MCF 10A (cell line): ENCODE results near the gene CATSPERZ. TPM values are rescaled to one million over a fixed set of nuclear protein-coding genes. Genes with fewer than 3 reads are reported as not detected.

Experiments
- BruUV-seq: library from RNA; stranded (reverse); fragments of 400-500 nt; replicated peaks from 2 replicates; lab custom pipeline; 2021; lab: Mats Ljungman, UMichigan
- CTCF ChIA-PET: fragments of 300-600 bp; sonication (Branson Sonifier 250); formaldehyde crosslinking; extraction: SDS; loops from one replicate; lab custom pipeline; 2021; ENCODE audit warnings: antibody characterized with exemption, inconsistent platforms; lab: Yijun Ruan, JAX
- POLR2A ChIA-PET: fragments of 300-600, 350-650 bp; sonication (Branson Sonifier 250); formaldehyde crosslinking; extraction: SDS; loops from one replicate; lab custom pipeline; 2020; ENCODE audit warnings: antibody characterized with exemption, inconsistent platforms; lab: Yijun Ruan, JAX
- DNase-seq: peaks from one replicate; pipeline ENCODE4 v3.0.0-alpha.2; 2018; ENCODE audit not compliant: unreplicated experiment
- H3K27ac Mint-ChIP-seq: one replicate; pipeline ENCODE4 v1.8.0; 2022; ENCODE audit warnings: mild to moderate bottlenecking, low read depth, mixed read lengths; ENCODE audit not compliant: unreplicated experiment
- H3K27me3 Mint-ChIP-seq: one replicate; pipeline ENCODE4 v1.8.0; 2022; ENCODE audit warnings: mixed read lengths; ENCODE audit not compliant: insufficient read depth, unreplicated experiment
- H3K36me3 Mint-ChIP-seq: one replicate; pipeline ENCODE4 v1.8.0; 2022; ENCODE audit warnings: mild to moderate bottlenecking, moderate library complexity, mixed read lengths; ENCODE audit not compliant: insufficient read depth, unreplicated experiment
- H3K4me1 Mint-ChIP-seq: one replicate; pipeline ENCODE4 v1.8.0; 2022; ENCODE audit warnings: mixed read lengths; ENCODE audit not compliant: insufficient read depth, unreplicated experiment
- H3K4me3 Mint-ChIP-seq: one replicate; pipeline ENCODE4 v1.8.0; 2022; ENCODE audit warnings: mild to moderate bottlenecking, moderate library complexity, mixed read lengths; ENCODE audit not compliant: unreplicated experiment
- H3K9me3 Mint-ChIP-seq: one replicate; pipeline ENCODE4 v1.8.0; 2022; ENCODE audit warnings: mixed read lengths; ENCODE audit not compliant: unreplicated experiment
- intact Hi-C: fragments of 100-400 bp; cut with micrococcal nuclease; formaldehyde crosslinking; loops from 2 replicates; pipeline ENCODE4 v1.14.1; 2022
- total RNA-seq: library from RNA; stranded (reverse); gene quantifications from 2 replicates; pipeline ENCODE4 v1.2.3, GENCODE V29; 2022
- TF ChIP-seq, protein P1 (sequence below): fragments of 200-600 bp; IDR thresholded peaks from one replicate; pipeline ENCODE4 v1.8.0; 2022; ENCODE audit warnings: antibody characterized with exemption, mild to moderate bottlenecking; ENCODE audit not compliant: unreplicated experiment

CATSPERZ gene
- total RNA-seq, 1 experiment from 2014 or later, result 0.68 TPM

DNA sequence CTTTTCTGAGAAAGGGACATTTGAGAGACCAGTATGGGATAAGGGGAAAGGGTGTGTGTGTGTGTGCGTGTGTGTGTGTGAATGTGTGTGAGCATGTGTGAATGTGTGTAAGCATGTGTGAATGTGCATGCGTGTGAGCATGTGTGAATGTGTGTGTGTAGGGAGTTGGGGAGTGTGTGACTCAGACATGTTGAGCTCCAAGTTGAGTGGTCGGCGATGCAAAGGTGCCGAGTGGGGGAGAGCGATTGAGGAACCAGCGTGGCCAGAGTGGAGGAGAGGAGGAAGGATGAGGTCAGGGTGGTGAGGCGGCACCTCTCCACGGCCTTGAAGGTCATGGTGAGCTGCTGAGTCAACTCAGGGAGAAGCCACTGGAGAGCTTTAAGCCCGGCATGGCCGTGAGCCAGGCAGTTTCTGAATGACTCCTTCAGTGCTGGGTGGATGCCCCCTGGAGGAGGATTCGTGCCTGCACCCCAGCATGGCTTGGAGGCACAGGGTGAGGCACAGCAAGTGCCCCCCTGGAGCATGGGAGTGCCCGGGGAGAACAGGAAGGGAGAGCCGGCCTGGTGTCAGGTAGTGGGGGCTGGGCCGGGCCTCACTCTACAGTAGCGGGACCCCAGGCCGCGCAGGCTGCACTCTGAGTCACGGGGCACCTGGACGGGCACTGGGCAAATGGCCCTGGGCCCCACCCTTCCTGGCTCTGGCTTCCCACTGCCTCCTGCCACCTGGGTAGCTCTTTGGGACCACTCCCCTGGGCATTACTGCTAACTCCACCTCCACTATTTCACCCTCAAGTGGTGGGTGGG is 31.6 kb downstream of the CATSPERZ start:
- Mint-ChIP-seq H3K27ac (peak overlapping the region; percentile 61), H3K9me3 (no peaks in the 10 kb centered on the region), H3K4me1 (peaks cover 20% of the 10 kb centered on the region), H3K36me3 (no peaks in the 10 kb centered on the region), H3K4me3 (peak overlapping the region; percentile 8), H3K27me3 (no peaks in the 10 kb centered on the region)
- BruUV-seq, result no TSS peak
- CTCF ChIA-PET, result interaction anchor here (0.6 to 11.4 kb wide), 32 partner anchors 9 to 1738 kb away, joined by 3 to 135 read pairs (median 4); partner anchors contain the start of genes BAD, CATSPERZ, ESRRA and PACS1
- peak; percentile 98 for DNase-seq
- POLR2A ChIA-PET, result interaction anchor here (0.6 to 15.4 kb wide), 24 partner anchors 8 to 851 kb away, joined by 3 to 285 read pairs (median 5); partner anchors contain the start of genes ESRRA, FKBP2, PPP1R14B and PRDX5
- intact Hi-C loops, result loop anchor here (1.0 kb wide), 1 partner anchor 13 kb away; the partner anchor contains the start of gene PRDX5
- TF ChIP-seq, protein P1, sequence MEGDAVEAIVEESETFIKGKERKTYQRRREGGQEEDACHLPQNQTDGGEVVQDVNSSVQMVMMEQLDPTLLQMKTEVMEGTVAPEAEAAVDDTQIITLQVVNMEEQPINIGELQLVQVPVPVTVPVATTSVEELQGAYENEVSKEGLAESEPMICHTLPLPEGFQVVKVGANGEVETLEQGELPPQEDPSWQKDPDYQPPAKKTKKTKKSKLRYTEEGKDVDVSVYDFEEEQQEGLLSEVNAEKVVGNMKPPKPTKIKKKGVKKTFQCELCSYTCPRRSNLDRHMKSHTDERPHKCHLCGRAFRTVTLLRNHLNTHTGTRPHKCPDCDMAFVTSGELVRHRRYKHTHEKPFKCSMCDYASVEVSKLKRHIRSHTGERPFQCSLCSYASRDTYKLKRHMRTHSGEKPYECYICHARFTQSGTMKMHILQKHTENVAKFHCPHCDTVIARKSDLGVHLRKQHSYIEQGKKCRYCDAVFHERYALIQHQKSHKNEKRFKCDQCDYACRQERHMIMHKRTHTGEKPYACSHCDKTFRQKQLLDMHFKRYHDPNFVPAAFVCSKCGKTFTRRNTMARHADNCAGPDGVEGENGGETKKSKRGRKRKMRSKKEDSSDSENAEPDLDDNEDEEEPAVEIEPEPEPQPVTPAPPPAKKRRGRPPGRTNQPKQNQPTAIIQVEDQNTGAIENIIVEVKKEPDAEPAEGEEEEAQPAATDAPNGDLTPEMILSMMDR, result peak; percentile 79

GRCh38 chr11:64333556-64333955 is 33.4 kb downstream of the CATSPERZ start:
- intact Hi-C loops, result no loop called here
- Mint-ChIP-seq H3K4me1 (peaks cover 20% of the 10 kb centered on the region), H3K27me3 (no peaks in the 10 kb centered on the region), H3K9me3 (no peaks in the 10 kb centered on the region), H3K4me3 (no peak overlapping the region), H3K27ac (peak overlapping the region; percentile 2), H3K36me3 (no peaks in the 10 kb centered on the region)
- ChIA-PET CTCF (interaction anchor here (1.0 to 11.4 kb wide), 7 partner anchors 9 to 82 kb away, joined by 5 to 135 read pairs (median 20); partner anchors contain the start of genes CATSPERZ, PLCB3, PRDX5 and TRMT112), POLR2A (interaction anchor here (1.2 to 15.4 kb wide), 7 partner anchors 8 to 29 kb away, joined by 4 to 285 read pairs (median 25); partner anchors contain the start of genes ESRRA, PRDX5 and TRMT112)
- TF ChIP-seq, protein P1, result no peak
- no peak for DNase-seq
- no TSS peak for BruUV-seq

GRCh38 chr11:64334764-64335735 is 34.9 kb downstream of the CATSPERZ start:
- peak; percentile 98 for DNase-seq
- Mint-ChIP-seq H3K9me3 (no peaks in the 10 kb centered on the region), H3K4me3 (peak overlapping the region; percentile 43), H3K4me1 (peaks cover 20% of the 10 kb centered on the region), H3K27ac (peak overlapping the region; percentile 98), H3K27me3 (no peaks in the 10 kb centered on the region), H3K36me3 (no peaks in the 10 kb centered on the region)
- no TSS peak for BruUV-seq
- ChIA-PET CTCF (interaction anchor here (0.6 to 11.4 kb wide), 5 partner anchors 10 to 204 kb away, joined by 3 to 135 read pairs (median 9); partner anchors contain the start of genes PRDX5 and TRMT112), POLR2A (interaction anchor here (0.7 to 15.4 kb wide), 19 partner anchors 11 to 654 kb away, joined by 3 to 285 read pairs (median 5); partner anchors contain the start of genes ESRRA, PPP1R14B, PRDX5 and RPS6KA4)
- intact Hi-C loops, result loop anchor here (1.0 kb wide), 1 partner anchor 17 kb away; the partner anchor contains the start of gene PRDX5
- TF ChIP-seq, protein P1, result no peak
